HG02623 (cell line): Measurements from ENCODE around the gene SLC6A3.
A peak's percentile ranks its signal among the peaks of the same experiment; 100 is the strongest.

Experiments
- ATAC-seq: cut with Tn5 transposase; IDR thresholded peaks from one replicate; pipeline ENCODE4 v1.9.1; 2021; ENCODE audit warnings: moderate library complexity; ENCODE audit not compliant: unreplicated experiment

Gene SLC6A3

DNA sequence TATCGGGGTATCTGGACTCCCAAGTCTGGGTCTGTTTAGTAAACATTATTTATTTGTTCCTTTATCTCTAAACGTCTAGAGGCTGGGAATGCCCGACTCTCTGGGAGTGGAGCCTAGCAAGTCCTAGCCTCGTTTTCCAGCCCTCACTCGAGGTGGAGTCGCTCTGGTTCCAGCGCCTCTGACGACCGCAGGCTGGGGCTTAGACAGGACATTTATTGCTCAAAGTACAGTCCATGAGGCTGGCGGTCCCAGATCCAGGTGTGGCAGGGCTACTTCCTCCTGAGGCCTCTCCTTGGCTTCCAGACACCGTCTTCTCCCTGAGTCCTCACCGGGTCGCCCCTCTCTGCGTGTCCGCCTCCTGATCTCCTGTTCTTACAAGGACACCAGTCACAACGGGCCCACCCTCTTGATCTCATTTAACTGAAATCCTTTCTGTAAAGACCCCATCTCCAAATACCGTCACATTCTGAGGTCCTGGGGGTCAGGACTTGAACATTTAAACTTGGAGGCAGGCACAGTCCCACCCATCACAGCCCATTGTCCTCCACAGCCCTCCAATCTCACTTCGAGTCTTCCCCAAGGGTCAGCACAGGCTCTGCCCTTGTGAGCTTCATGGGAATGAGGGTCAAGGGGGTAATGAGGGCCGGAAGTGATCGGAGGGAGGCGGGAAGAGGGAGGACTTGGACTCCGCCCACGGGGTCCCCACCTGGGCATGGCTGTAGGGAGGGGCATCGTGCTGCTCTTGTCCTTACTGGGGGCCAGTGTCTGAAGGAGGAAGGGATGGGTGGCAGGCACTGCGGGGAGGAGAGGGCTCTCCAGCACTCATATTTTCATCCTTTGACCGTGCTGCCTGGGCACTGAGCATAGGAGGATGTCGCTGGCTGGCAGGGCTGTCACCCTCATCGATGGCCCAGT lies 88.1 kb downstream of the SLC6A3 start:
- ATAC-seq: no peak

DNA sequence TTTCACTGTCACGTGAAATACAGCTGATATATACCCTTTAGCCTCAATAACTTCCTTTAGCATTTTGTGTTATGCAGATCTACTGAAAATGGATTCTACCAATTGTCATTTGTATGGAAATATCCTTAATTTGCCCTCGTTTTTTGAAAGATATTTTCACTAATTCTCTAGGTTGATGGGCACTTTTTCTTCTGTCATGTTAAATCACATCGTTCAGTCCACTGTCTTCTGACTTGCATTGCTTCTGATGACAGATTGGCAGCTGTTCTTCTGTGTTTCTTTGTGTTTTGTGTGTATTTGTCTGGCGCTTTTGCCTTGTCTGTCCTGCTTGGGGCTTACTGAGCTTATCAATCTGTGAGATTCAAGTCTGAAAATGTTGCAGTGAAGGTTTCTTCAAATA lies 90.7 kb downstream of the SLC6A3 start:
- ATAC-seq: no peak

DNA sequence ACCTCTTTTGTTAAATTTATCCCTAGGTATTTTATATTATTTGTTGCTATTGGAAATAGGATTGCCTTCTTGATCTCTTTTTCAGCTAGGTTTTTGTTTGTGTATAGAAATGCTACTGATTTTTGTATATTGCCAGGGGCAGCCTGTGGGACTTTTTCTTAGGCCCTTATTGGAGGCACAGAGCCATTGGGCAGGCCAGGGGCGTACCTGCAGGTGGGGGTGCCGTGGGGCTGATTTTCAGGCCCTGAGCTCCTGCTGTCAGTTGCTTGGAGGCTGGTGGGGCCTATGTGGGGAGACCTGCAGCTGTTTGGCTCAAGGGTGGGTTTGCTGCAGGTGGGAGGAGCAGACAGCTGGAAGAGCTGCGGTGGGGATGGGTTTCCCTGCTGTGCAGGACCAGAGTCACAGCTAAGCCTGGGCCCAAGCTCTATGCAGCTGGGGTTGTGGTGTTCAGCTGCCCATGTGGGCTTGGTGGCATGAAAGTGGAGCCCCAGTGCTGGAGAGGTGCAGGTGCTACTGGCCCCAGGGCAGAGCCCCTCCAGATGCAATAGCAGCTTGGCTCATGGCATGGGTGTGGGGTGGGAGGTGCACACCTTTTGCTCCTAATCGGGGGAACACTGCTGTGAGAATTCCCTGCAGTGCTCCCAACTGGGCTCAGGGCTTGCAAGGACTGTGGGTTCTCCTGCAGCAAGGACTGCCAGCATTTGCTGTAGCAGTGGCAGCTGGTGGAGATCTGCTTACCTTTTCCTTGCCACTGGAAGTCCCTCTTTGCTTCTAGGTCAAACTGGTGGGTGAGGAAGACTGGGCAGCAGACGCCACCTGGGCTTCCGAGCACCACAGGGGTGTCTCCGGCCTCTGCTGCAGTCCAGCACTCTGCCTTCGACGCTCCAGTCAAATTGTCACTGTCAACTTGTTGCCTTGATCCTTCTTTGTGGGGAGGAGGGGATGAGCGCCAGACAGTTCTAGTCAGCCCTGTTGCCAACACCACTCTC lies 92.7 kb downstream of the SLC6A3 start:
- ATAC-seq: no peak

DNA sequence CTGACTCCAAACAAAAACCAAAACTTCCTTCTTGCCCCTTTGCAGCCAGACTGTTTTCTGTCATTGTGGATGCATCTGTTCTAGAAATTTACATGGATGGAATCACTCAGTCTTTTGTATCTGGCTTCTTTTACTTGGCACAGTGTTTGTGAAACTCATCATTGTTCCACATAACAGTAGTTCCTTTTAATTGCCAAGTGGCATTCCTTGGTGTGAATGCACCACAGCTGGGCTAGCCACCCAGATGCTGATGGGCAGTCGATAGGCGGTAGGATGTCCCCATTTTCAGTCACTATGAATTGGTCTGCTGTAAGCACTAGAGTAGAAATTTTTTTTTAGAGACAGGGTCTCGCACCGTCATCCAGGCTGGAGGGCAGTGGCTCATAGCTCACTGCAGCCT lies 94.1 kb downstream of the SLC6A3 start:
- no peak for ATAC-seq

DNA sequence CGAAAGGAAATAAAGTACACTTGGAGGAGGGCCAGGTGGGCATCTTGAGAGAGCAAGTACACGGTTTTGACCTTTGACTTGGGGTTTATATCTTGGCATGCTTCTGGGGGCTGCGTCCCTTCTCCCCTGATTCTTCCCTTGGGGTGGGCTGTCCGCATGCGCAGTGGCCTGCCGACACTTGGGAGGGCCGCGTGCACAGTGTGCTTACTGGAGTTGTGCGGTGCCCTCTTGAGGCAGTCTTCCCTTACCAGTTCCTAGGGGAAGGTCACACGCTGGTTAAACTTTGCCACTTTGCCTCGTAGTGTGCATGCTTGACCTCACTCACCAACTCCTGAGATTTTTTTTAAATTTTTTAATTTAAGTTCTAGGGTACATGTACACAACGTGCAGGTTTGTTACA lies 96.0 kb downstream of the SLC6A3 start:
- ATAC-seq: no peak

DNA sequence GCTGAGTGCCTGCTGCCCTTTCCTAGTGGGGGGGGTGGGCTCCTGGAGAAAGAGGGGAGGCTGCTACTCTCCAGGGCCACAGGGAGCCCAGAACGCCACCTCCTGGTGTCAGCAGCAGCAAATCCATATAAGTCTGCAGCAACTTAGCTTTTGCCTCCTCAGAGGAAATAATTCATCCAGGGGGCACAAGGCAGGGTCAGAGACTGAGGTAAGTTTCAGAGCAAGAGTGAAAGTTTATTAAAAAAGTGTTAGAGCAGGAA lies 96.3 kb downstream of the SLC6A3 start:
- no peak for ATAC-seq

DNA sequence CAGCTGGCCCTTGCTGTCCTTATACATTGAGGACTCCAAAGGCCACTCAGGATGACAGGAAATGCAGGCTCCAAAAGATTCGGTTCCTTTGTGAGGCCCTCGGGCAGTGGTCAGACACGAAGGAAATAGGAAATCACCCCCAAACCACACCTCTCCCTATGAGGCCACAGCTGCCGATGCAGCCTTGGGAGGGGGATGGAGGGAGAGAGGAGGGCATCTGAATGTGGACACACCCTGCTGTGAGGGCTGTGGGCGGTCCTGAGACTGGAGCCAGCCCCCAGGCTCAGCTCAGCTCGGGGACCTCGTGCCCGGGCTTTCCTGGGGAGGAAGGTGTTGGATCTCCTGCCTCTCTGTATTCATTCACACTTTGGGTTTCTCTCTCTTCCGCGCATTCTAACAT lies 97.7 kb downstream of the SLC6A3 start:
- no peak for ATAC-seq

DNA sequence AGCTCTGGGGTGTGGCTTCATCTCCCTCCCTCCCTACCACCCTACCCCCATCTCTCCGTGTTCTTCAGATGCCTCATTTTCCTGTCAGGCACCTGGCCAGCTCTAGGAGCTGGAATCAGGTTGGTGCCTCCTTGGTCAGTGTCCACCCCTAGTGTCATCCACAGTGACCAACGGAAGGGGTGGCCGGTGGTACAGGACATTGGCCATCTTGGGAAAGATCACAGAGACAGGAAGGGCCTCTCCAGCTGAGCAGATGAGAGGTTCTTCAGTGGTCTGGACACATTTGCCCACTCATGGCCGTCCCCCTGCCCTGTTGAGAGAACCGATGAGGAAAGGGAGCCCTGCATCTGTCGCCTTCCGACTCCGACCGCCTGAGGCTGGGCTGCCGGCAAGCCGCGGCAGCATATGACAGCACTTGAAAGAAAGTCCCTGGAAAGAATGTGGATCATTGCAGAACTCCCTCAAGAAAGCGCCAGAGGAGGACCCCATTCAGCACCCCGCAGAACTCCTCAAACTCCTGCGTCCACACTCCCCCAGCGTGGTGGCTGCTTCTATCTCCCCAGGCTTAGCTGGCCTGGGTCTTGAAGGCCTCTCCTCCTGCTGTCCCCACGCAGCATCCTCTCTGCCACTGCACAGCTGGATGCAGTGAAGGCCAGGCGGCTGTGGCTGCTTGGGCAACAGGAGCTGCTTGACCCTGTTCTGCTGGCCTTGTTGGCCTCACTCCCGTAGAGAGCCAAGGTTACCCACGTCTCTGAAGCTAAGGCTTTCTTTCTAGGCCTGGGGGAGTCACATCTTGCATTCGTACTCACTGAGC lies 98.4 kb downstream of the SLC6A3 start:
- ATAC-seq: no peak

DNA sequence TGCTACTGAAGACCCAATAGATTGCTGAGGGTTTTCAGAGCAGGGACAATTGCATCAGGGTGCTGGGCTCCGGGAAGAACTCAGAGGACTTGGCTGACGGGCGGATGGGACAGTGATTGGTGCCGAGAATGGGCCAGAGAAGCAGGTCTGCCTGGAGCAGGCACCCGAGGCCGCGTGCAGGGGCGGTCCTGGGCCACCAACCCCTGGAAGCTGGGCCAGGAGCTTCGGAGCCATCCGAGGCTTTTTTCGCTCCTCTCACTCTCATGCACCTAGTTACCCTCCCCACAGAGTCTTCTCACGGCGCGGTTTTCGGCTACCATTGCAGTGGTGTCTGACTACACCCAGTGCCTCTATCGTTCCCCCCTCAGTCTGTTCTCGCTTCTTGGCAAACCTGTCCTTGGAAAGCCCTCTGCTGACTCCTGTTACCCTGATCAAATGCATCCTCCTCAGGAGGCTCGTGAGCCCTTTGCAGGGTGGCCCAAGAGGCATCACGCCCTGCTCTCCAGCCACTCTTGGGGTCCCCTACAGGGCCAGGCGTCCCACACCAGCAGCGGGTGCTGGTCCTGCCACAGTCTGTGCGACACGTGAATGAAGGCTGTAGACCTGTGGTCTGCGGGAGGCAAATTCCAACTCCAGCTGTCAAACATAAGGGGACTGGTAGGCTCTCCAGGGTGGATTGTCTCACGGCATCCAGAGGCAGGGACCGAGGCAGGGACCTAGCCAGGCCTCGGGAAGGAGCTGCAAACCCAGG lies 99.2 kb downstream of the SLC6A3 start:
- ATAC-seq: no peak

DNA sequence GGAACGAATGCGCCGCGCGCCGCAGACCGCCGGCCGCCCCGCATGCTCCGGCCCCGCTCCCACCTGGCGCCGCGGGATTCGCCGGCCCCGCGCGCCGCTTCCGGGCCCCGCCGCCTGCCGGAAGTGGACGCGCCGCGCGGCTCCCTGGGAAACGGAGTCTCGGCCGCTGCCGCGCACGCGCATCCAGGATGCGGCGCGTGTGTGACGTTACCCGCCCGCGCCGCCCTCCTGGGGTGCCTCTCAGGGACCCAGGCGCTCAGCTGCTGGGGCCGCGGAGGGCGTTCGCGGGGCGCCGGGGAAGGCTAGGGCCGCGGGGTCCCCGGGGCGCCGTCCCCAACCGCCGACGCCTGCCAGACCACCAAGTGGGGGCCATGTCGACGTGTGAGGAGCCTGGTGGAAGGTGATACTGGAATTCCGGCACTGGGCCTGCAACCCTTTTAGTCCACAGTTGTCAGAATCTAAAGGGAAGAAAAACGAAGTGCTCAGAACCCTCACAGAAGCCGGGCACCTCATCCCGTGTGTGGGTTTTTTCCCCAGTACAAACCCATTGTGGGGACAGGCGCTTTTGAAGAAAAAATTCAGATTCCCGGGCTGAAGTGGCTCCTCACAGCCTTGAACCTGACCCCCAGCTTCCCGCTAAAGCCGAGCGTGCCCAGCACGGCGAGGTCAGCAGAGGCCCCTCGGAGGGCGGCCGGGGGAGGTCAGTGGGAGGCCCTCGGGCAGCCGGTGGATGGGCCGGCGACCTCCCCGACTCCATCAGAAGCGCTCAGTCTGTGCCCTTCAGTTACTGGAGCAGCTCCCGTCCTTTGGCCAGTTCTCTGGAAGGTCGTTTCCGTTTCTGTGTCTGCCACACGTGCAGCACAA lies 100.0 kb downstream of the SLC6A3 start, which contains the start of gene CLPTM1L:
TSS of gene CLPTM1L (minus strand) at position 125 of the 864 bp plus-strand sequence. CDS start 258 bp downstream, outside the sequence.
- ATAC-seq: peak; percentile 88

DNA sequence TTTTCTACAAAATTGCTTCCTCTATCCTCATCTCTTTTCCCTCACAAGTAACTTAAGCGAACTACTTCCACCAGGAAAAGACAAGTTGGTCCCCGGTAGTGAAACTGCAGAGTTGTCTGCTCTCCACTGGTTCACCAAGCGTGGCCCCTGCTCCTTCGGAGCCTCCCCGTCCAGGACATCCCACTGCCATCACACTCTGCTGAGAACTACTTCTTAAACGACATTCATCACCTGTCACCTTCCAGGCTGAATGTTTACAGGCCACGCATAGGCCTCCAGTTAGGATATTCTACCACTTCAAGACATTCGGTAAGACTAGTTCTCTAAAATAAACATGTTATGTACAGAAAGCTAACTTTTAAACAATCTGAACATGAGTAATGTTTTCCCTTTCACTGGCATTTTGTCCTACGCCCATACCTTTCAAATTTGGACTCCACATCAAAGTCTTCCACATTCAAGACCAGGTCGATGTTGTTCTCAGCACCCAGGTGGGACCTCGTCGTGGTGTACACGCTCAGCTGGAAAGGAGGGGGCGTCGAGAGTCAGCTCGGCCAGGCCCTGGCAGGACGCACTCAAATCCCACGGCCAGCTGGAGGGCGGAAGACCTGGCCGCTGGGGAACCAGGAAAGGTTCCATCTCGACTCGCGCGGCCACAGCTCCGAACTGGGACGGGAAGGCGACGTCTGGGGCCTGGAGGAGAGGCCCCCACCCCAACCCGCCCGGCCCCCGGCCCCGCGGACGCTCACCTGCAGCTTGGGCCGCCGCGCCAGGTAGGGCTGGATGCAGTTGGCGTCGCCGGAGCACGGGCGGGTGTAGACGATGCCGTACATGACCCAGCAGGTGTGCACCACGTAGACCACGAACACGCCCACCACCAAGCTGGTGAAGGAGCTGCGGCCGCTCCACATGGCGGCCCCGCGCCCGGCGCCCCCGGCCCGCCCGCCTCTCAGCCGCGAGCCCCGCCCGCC lies 101.0 kb downstream of the SLC6A3 start:
- peak; percentile 14 for ATAC-seq

DNA sequence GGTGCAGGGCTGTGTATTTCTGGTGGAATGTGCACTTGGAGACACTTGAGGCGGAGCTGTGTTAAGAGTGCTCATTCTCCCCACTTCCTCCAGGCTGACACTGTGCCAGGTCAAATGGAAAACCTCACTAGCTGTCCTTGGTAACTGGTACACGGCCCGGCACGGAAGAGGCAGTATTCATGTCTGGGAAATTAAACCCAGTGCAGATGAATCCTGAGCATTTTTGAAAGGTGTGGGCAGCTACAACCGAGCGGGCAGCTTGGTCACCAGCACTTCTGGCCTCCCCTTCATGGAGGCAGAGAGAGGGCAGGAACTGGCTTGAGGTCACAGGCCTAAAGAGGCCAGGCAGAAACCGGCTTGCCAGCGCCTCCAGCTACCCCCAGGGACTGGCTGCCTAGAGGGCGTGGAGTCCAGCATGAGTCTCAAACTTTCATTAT lies 101.9 kb downstream of the SLC6A3 start:
- no peak for ATAC-seq
